Transverse colon (tissue), 4 donors: ENCODE data around the gene TP53INP2. TPM values are rescaled to one million over a fixed set of nuclear protein-coding genes. Genes with fewer than 3 reads are reported as not detected.
"Not testable (repeated sequence)": the region's sequence is repeated elsewhere in the genome, so short reads cannot be mapped to it uniquely, and the experiment has no call there.

Experiments
- DNase-seq: peaks from one replicate; pipeline ENCODE4 v3.0.0-alpha.2; 2019
- H3K27ac ChIP-seq, 4 donors: fragments of 200-600 bp; sonication (generic); 2 replicates each; pipeline ENCODE4 v1.5.1; 2016 to 2018; ENCODE audit warnings: inconsistent platforms in 4 of 4
- H3K27me3 ChIP-seq: fragments of 200-600 bp; sonication (generic); 2 replicates; pipeline ENCODE4 v1.5.1; 2017; ENCODE audit warnings: inconsistent platforms
- H3K36me3 ChIP-seq, 4 donors: fragments of 200-600 bp; sonication (generic); 2 replicates each; pipeline ENCODE4 v1.5.1; 2017 to 2019; ENCODE audit warnings: inconsistent platforms in 4 of 4
- H3K4me1 ChIP-seq, 4 donors: fragments of 200-600 bp; sonication (generic); 2 replicates each; pipeline ENCODE4 v1.5.1; 2017 to 2020; ENCODE audit warnings: inconsistent platforms in 4 of 4
- H3K4me3 ChIP-seq, 4 donors: fragments of 200-600 bp; sonication (generic); 1 replicate in 1 of 4; 2 replicates in 3 of 4; pipeline versions ENCODE4 v1.5.1 to v1.6.1; 2017 to 2019; ENCODE audit warnings: inconsistent platforms in 4 of 4
- H3K9me3 ChIP-seq, 2 donors: fragments of 200-600 bp; sonication (generic); 2 replicates each; pipeline ENCODE4 v1.5.1; 2017 to 2019; ENCODE audit warnings: inconsistent platforms in 2 of 2
- CTCF ChIP-seq, 5 experiments: fragments of 200-600 bp in 3 of 5; fragments of 450-650 bp in 2 of 5; sonication (generic) in 3 of 5; IDR thresholded peaks; 1 replicate in 2 of 5; 2 replicates in 3 of 5; pipeline ENCODE4 v1.5.1; 2016 to 2017; ENCODE audit warnings: antibody characterized with exemption in 5 of 5, inconsistent platforms in 3 of 5, mild to moderate bottlenecking in 2 of 5, moderate library complexity in 1 of 5
- EP300 ChIP-seq: sonication (generic); formaldehyde crosslinking; IDR thresholded peaks from one replicate; pipeline ENCODE4 v1.6.1; 2017; ENCODE audit warnings: antibody characterized with exemption, low read depth
- POLR2A ChIP-seq: fragments of 450-650 bp; IDR thresholded peaks from one replicate; pipeline ENCODE4 v1.6.1; 2016; ENCODE audit warnings: antibody characterized with exemption, mild to moderate bottlenecking, moderate library complexity
- POLR2AphosphoS5 ChIP-seq, 3 donors: sonication (generic); formaldehyde crosslinking; IDR thresholded peaks; one replicate each; pipeline ENCODE4 v1.6.1; 2016; ENCODE audit warnings: antibody characterized with exemption in 3 of 3
- WGBS, 2 donors: methylation state at CpG; one replicate each; pipeline ENCODE4 v1.1.5; 2018; ENCODE audit warnings: low coverage in 1 of 2; 5-methylcytosine and 5-hydroxymethylcytosine counted together
- in situ Hi-C, 4 donors: fragments of 200-750 bp; cut with MboI; loops; one replicate each; pipeline versions ENCODE4 v1.15.0 to v1.15.1; 2017; ENCODE audit warnings: low sequenced_read_pairs in 3 of 4, low pct_ligation_motif_present in 1 of 4, low pct_unique_long_range_greater_than_20kb in 1 of 4
- intact Hi-C: fragments of 100-400 bp; cut with DNase I; formaldehyde crosslinking; loops from one replicate; pipeline ENCODE4 v1.15.1; 2023; ENCODE audit warnings: low total_unique reads
- total RNA-seq, 4 donors: library from RNA; depleted of rRNA; stranded (reverse); fragments of >200 nt; gene quantifications; one replicate each; pipeline ENCODE4 v1.1.0, GENCODE V29; 2016

Gene TP53INP2
- total RNA-seq, 4 donors from 2014 or later, result 12.9 to 80.8 (median 57.9) TPM

GRCh38 chr20:34710861-34711574, 6.9 kb downstream of the TP53INP2 start:
- in situ Hi-C loops (loop anchor here in 3 of 4 donors (25.0 kb wide), 2 partner anchors 149 to 399 kb away; partner anchors contain the start of genes MAP1LC3A (in 2 of the 3) and AHCY (in 1 of the 3)), intact Hi-C loops (no loop called here)
- H3K36me3 ChIP-seq, result peaks cover 0 to 4% (median 0%) of the 10 kb centered on the region in 4 donors
- H3K9me3 ChIP-seq, result no peaks in the 10 kb centered on the region
- H3K27me3 ChIP-seq, result no peaks in the 10 kb centered on the region
- 75 to 94% methylated on average over 4 to 9 of the region's 9 CpGs for WGBS, 2 donors
- H3K4me3 ChIP-seq, result no peak overlapping the region
- H3K4me1 ChIP-seq, result peaks cover 12 to 35% (median 24%) of the 10 kb centered on the region in 4 donors
- peak overlapping the region in 1 of 4 donors; percentile 100 for H3K27ac ChIP-seq
- no peak for DNase-seq
- TF ChIP-seq POLR2AphosphoS5 (IDR thresholded peaks at IDR 0.05), result peak in 1 of 3 donors; percentile 32
- no peak for TF ChIP-seq CTCF (IDR thresholded peaks at IDR 0.05)

GRCh38 chr20:34711813-34712430, 7.8 kb downstream of the TP53INP2 start:
- DNase-seq, result no peak
- H3K4me3 ChIP-seq, result no peak overlapping the region
- WGBS, 2 donors, result 96 to 100% methylated on average over 3 of the region's 3 CpGs
- no peaks in the 10 kb centered on the region for H3K9me3 ChIP-seq
- intact Hi-C loops (loop anchor here (2.0 kb wide), 1 partner anchor 399 kb away; no protein-coding TSS in a partner anchor), in situ Hi-C loops (loop anchor here in 3 of 4 donors (25.0 kb wide), 2 partner anchors 150 to 400 kb away; partner anchors contain the start of genes MAP1LC3A (in 2 of the 3) and AHCY (in 1 of the 3))
- H3K27ac ChIP-seq, result no peak overlapping the region
- H3K27me3 ChIP-seq, result no peaks in the 10 kb centered on the region
- H3K4me1 ChIP-seq, result peaks cover 8 to 26% (median 16%) of the 10 kb centered on the region in 4 donors
- peaks cover 0 to 13% (median 0%) of the 10 kb centered on the region in 4 donors for H3K36me3 ChIP-seq
- TF ChIP-seq POLR2A, result no peak
- no peak for TF ChIP-seq EP300
- no peak for TF ChIP-seq POLR2AphosphoS5 (IDR thresholded peaks at IDR 0.05)
- TF ChIP-seq CTCF (IDR thresholded peaks at IDR 0.05), result no peak

GRCh38 chr20:34712525-34713192, 8.5 kb downstream of the TP53INP2 start:
- intact Hi-C loops, result loop anchor here (2.0 kb wide), 1 partner anchor 400 kb away; no protein-coding TSS in a partner anchor
- TF ChIP-seq POLR2A (no peak), POLR2AphosphoS5 (IDR thresholded peaks at IDR 0.05) (no peak)
- in situ Hi-C loops, result loop anchor here in 3 of 4 donors (25.0 kb wide), 2 partner anchors 150 to 400 kb away; partner anchors contain the start of genes MAP1LC3A (in 2 of the 3) and AHCY (in 1 of the 3)
- no peak overlapping the region for H3K4me3 ChIP-seq
- no peak for DNase-seq
- H3K9me3 ChIP-seq, result no peaks in the 10 kb centered on the region
- H3K27me3 ChIP-seq, result no peaks in the 10 kb centered on the region
- H3K36me3 ChIP-seq, result peaks cover 0 to 13% (median 0%) of the 10 kb centered on the region in 4 donors
- no peak overlapping the region for H3K27ac ChIP-seq
- WGBS, 2 donors, result 78 to 86% methylated on average over 1 to 5 of the region's 5 CpGs
- H3K4me1 ChIP-seq, result peaks cover 8 to 20% (median 15%) of the 10 kb centered on the region in 4 donors

- 86% methylated on average over 1 of the region's 1 CpG; no CpG with 5 or more reads in 1 of the 2 donors for WGBS, 2 donors
- Histone ChIP-seq H3K4me1 (peaks cover 8 to 15% (median 14%) of the 10 kb centered on the region in 4 donors), H3K36me3 (peaks cover 0 to 13% (median 0%) of the 10 kb centered on the region in 4 donors), H3K9me3 (no peaks in the 10 kb centered on the region), H3K27me3 (no peaks in the 10 kb centered on the region), H3K27ac (no peak overlapping the region), H3K4me3 (no peak overlapping the region)
- intact Hi-C loops (loop anchor here (2.0 kb wide), 1 partner anchor 401 kb away; no protein-coding TSS in a partner anchor), in situ Hi-C loops (loop anchor here in 3 of 4 donors (25.0 kb wide), 2 partner anchors 151 to 401 kb away; partner anchors contain the start of genes MAP1LC3A (in 2 of the 3) and AHCY (in 1 of the 3))
- TF ChIP-seq EP300 (no peak), POLR2A (no peak), CTCF (IDR thresholded peaks at IDR 0.05) (no peak), POLR2AphosphoS5 (IDR thresholded peaks at IDR 0.05) (no peak)
- DNase-seq, result no peak
Measured at GRCh38 chr20:34713194-34713943, 9.2 kb downstream of the TP53INP2 start.

- H3K9me3 ChIP-seq, H3K27ac ChIP-seq, H3K4me1 ChIP-seq, H3K4me3 ChIP-seq, H3K27me3 ChIP-seq, DNase-seq: not testable (repeated sequence)
- peaks cover 0 to 13% (median 0%) of the 10 kb centered on the region in 4 donors for H3K36me3 ChIP-seq
- intact Hi-C loops, result loop anchor here (2.0 kb wide), 1 partner anchor 401 kb away; no protein-coding TSS in a partner anchor
- 95 to 97% methylated on average over 8 to 10 of the region's 10 CpGs for WGBS, 2 donors
- in situ Hi-C loops, result loop anchor here in 3 of 4 donors (25.0 kb wide), 2 partner anchors 152 to 402 kb away; partner anchors contain the start of genes MAP1LC3A (in 2 of the 3) and AHCY (in 1 of the 3)
Measured at GRCh38 chr20:34713944-34714515, 9.9 kb downstream of the TP53INP2 start.
